Activated CD8-positive, alpha-beta T cell treated with anti-CD3 and anti-CD28 coated beads for 36 hours (primary cell): ENCODE data around the gene RTN1. TPM values are rescaled to one million over a fixed set of nuclear protein-coding genes. Genes with fewer than 3 reads are reported as not detected.

ENCODE experiments used
- ATAC-seq: fragments of 200-7000 bp; cut with Tn5 transposase; one replicate; pipeline ENCODE4 v1.10.0; 2021; ENCODE audit warnings: mild to moderate bottlenecking, moderate library complexity
- CTCF ChIA-PET: fragments of 350-600 bp; sonication (Branson Sonifier 250); formaldehyde crosslinking; loops from one replicate; lab custom pipeline; 2021; ENCODE audit warnings: antibody characterized with exemption; lab: Charles Lee
- POLR2A ChIA-PET: fragments of 350-600 bp; sonication (Branson Sonifier 250); formaldehyde crosslinking; loops from one replicate; lab custom pipeline; 2021; ENCODE audit warnings: antibody characterized with exemption; lab: Charles Lee
- DNase-seq: peaks from one replicate; pipeline ENCODE4 v3.0.0-alpha.2; 2020
- H3K27ac Mint-ChIP-seq: one replicate; pipeline ENCODE4 v1.8.0; 2021; ENCODE audit warnings: mild to moderate bottlenecking, mixed read lengths
- H3K27me3 Mint-ChIP-seq: one replicate; pipeline ENCODE4 v1.8.0; 2021; ENCODE audit warnings: mixed read lengths
- H3K36me3 Mint-ChIP-seq: one replicate; pipeline ENCODE4 v1.8.0; 2021; ENCODE audit warnings: low read depth, mixed read lengths
- H3K4me1 Mint-ChIP-seq: one replicate; pipeline ENCODE4 v1.8.0; 2021; ENCODE audit warnings: low read depth, mixed read lengths
- H3K4me3 Mint-ChIP-seq: one replicate; pipeline ENCODE4 v1.8.0; 2021; ENCODE audit warnings: mild to moderate bottlenecking, moderate library complexity, mixed read lengths
- H3K9me3 Mint-ChIP-seq: one replicate; pipeline ENCODE4 v1.8.0; 2021; ENCODE audit warnings: mixed read lengths
- CTCF ChIP-seq: fragments of 200-600 bp; IDR thresholded peaks from one replicate; pipeline ENCODE4 v1.8.0; 2022; ENCODE audit warnings: antibody characterized with exemption, mild to moderate bottlenecking
- intact Hi-C: fragments of 100-400 bp; cut with micrococcal nuclease; formaldehyde crosslinking; loops from one replicate; pipeline ENCODE4 v1.10.0; 2022
- total RNA-seq, 2 experiments: library from RNA; stranded (reverse); gene quantifications; one replicate each; pipeline ENCODE4 v1.2.3, GENCODE V29; 2021

The RTN1 gene
- total RNA-seq, 2 experiments from 2014 or later: not detected

DNA sequence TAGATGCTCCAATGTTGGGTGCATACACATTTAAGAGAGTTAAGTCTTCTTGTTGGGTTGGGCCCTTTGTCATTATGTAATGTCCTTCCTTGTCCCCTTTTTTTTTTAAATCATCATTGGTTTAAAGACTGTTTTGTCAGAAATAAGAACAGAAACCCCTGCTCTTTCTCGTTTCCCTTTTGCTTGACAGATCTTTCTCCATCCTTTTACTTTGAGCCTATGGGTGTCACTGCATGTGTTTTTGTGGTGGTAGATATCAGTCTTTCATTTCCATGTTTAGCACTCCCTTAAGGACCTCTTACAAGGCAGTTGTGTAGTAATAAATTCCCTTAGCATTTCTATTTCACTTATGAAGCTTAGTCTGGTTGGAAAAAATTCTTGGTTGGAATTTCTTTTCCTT, 47.4 kb downstream of the RTN1 start:
- CTCF ChIA-PET: no interaction called here
- no peak for TF ChIP-seq CTCF
- POLR2A ChIA-PET: interaction anchor here (0.6 kb wide), 1 partner anchor 15 kb away, joined by 4 read pairs; no protein-coding TSS in a partner anchor
- Mint-ChIP-seq H3K4me3 (no peak overlapping the region), H3K4me1 (no peaks in the 10 kb centered on the region), H3K9me3 (peaks cover 4% of the 10 kb centered on the region), H3K36me3 (no peaks in the 10 kb centered on the region), H3K27ac (no peak overlapping the region), H3K27me3 (peaks cover 14% of the 10 kb centered on the region)
- ATAC-seq: no peak
- intact Hi-C loops: no loop called here
- DNase-seq: no peak

GRCh38 chr14:59819446-59820088, 51.0 kb downstream of the RTN1 start:
- CTCF ChIA-PET: no interaction called here
- no peak for DNase-seq
- Mint-ChIP-seq H3K27ac (no peak overlapping the region), H3K9me3 (peaks cover 4% of the 10 kb centered on the region), H3K27me3 (peaks cover 11% of the 10 kb centered on the region), H3K36me3 (no peaks in the 10 kb centered on the region), H3K4me1 (no peaks in the 10 kb centered on the region), H3K4me3 (no peak overlapping the region)
- POLR2A ChIA-PET: no interaction called here
- ATAC-seq: no peak
- TF ChIP-seq CTCF: no peak
- intact Hi-C loops: no loop called here

- no peak for TF ChIP-seq CTCF
- peaks cover 4% of the 10 kb centered on the region for H3K9me3 Mint-ChIP-seq
Measured at GRCh38 chr14:59816941-59817340, 53.6 kb downstream of the RTN1 start.

GRCh38 chr14:59814988-59815387, 55.6 kb downstream of the RTN1 start:
- no peaks in the 10 kb centered on the region for H3K36me3 Mint-ChIP-seq
- ChIA-PET POLR2A (no interaction called here), CTCF (no interaction called here)
- H3K27ac Mint-ChIP-seq: no peak overlapping the region
- ATAC-seq (no peak), DNase-seq (no peak)
- H3K4me1 Mint-ChIP-seq: no peaks in the 10 kb centered on the region
- H3K4me3 Mint-ChIP-seq: no peak overlapping the region
- peaks cover 4% of the 10 kb centered on the region for H3K9me3 Mint-ChIP-seq
- intact Hi-C loops: no loop called here
- H3K27me3 Mint-ChIP-seq: peaks cover 13% of the 10 kb centered on the region
- no peak for TF ChIP-seq CTCF

More at GRCh38 chr14:59816941-59817340, 53.6 kb downstream of the RTN1 start:
- Mint-ChIP-seq H3K27ac (no peak overlapping the region), H3K4me3 (no peak overlapping the region), H3K4me1 (no peaks in the 10 kb centered on the region), H3K36me3 (no peaks in the 10 kb centered on the region), H3K27me3 (peaks cover 4% of the 10 kb centered on the region)
- ChIA-PET CTCF (no interaction called here), POLR2A (no interaction called here)
- DNase-seq (no peak), ATAC-seq (no peak)
- intact Hi-C loops: no loop called here

DNA sequence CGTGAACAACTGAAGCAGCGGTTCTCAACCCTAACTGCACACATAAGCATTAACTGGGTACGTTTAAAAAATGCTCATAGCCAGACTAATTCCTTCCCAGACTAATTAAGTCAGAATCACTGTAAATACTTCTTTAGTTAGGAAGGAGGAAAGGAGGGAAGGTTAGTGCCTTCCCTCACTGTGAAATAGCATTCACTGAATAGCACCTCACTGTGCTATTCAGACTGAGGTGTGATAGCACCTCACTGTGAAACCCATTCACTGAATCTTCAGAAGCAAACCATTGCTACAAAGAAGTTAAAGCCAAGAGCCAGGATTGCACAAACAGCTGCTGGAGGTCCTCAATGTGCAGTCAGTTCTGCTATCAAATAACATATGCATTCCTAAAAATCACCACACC, 58.8 kb downstream of the RTN1 start:
- no peaks in the 10 kb centered on the region for H3K9me3 Mint-ChIP-seq
- CTCF ChIA-PET: interaction anchor here (1.1 kb wide), 1 partner anchor 15 kb away, joined by 3 read pairs; no protein-coding TSS in a partner anchor
- DNase-seq (no peak), ATAC-seq (no peak)
- H3K27ac Mint-ChIP-seq: no peak overlapping the region
- POLR2A ChIA-PET: no interaction called here
- peaks cover 17% of the 10 kb centered on the region for H3K27me3 Mint-ChIP-seq
- TF ChIP-seq CTCF: no peak
- no peak overlapping the region for H3K4me3 Mint-ChIP-seq
- intact Hi-C loops: no loop called here
- H3K4me1 Mint-ChIP-seq: no peaks in the 10 kb centered on the region
- no peaks in the 10 kb centered on the region for H3K36me3 Mint-ChIP-seq
